Mucosa of gallbladder (tissue), 1 donor: Measurements from ENCODE around the gene ZCWPW1. TPM values are rescaled to one million over a fixed set of nuclear protein-coding genes. Genes with fewer than 3 reads are reported as not detected.
"Not testable (repeated sequence)": the region's sequence is repeated elsewhere in the genome, so short reads cannot be mapped to it uniquely, and the experiment has no call there.

Experiments
- DNase-seq: peaks from one replicate; pipeline ENCODE4 v3.0.0-alpha.2; 2020; ENCODE audit warnings: low spot score
- total RNA-seq: library from RNA; stranded (reverse); gene quantifications from one replicate; pipeline ENCODE4 v1.2.1, GENCODE V29; 2021
- donor health status: DM: no; HTN: no; CAD: no.

Gene ZCWPW1
- total RNA-seq, 1 donor from 2014 or later = 4.6 TPM

- DNase-seq = no peak
Measured at GRCh38 chr7:100353685-100354330, 74.7 kb downstream of the ZCWPW1 start.

- no peak for DNase-seq
Measured at GRCh38 chr7:100352984-100353684, 75.4 kb downstream of the ZCWPW1 start.

GRCh38 chr7:100352230-100352781, 76.2 kb downstream of the ZCWPW1 start:
- DNase-seq = not testable (repeated sequence)

- DNase-seq = no peak
Measured at GRCh38 chr7:100351657-100352058, 76.8 kb downstream of the ZCWPW1 start.

Other genes with a start within 250 kb of the ZCWPW1 start
- gene PVRIG, start 208.8 kb downstream of the ZCWPW1 start, total RNA-seq = 3.1 TPM
- gene SPDYE3, start 121.0 kb downstream of the ZCWPW1 start, total RNA-seq = not detected
- 70.3 TPM for gene PILRB, start 70.6 kb downstream of the ZCWPW1 start, total RNA-seq
- 8.0 TPM for gene PILRA, start 55.2 kb downstream of the ZCWPW1 start, total RNA-seq
- gene MEPCE, start 1.1 kb upstream of the ZCWPW1 start, total RNA-seq = 40.5 TPM
- 36.3 TPM for gene PPP1R35, start 7.8 kb upstream of the ZCWPW1 start, total RNA-seq
- gene SPACDR, start 35.6 kb upstream of the ZCWPW1 start, total RNA-seq = 1.2 TPM
- gene TSC22D4, start 50.5 kb upstream of the ZCWPW1 start, total RNA-seq = 78.2 TPM
- 1.2 TPM for gene NYAP1, start 55.2 kb upstream of the ZCWPW1 start, total RNA-seq
- 102 TPM for gene AGFG2, start 110.5 kb upstream of the ZCWPW1 start, total RNA-seq
- 13.3 TPM for gene SAP25, start 145.2 kb upstream of the ZCWPW1 start, total RNA-seq
- 131 TPM for gene LRCH4, start 157.4 kb upstream of the ZCWPW1 start, total RNA-seq
- 1.6 TPM for gene FBXO24, start 157.6 kb upstream of the ZCWPW1 start, total RNA-seq
- 55.4 TPM for gene PCOLCE, start 173.7 kb upstream of the ZCWPW1 start, total RNA-seq
- gene MOSPD3, start 183.8 kb upstream of the ZCWPW1 start, total RNA-seq = 34.8 TPM
- 13.8 TPM for gene TFR2, start 212.8 kb upstream of the ZCWPW1 start, total RNA-seq
- 0.14 TPM for gene ACTL6B, start 227.7 kb upstream of the ZCWPW1 start, total RNA-seq
- gene GNB2, start 245.0 kb upstream of the ZCWPW1 start, total RNA-seq = 236 TPM